GM18873 (cell line): Measurements from ENCODE around the gene MYRF.

Experiments
- ATAC-seq: cut with Tn5 transposase; IDR thresholded peaks from one replicate; pipeline ENCODE4 v1.9.1; 2021; ENCODE audit warnings: mild to moderate bottlenecking, moderate library complexity, moderate number of reproducible peaks; ENCODE audit not compliant: unreplicated experiment, low FRiP score

The MYRF gene

DNA sequence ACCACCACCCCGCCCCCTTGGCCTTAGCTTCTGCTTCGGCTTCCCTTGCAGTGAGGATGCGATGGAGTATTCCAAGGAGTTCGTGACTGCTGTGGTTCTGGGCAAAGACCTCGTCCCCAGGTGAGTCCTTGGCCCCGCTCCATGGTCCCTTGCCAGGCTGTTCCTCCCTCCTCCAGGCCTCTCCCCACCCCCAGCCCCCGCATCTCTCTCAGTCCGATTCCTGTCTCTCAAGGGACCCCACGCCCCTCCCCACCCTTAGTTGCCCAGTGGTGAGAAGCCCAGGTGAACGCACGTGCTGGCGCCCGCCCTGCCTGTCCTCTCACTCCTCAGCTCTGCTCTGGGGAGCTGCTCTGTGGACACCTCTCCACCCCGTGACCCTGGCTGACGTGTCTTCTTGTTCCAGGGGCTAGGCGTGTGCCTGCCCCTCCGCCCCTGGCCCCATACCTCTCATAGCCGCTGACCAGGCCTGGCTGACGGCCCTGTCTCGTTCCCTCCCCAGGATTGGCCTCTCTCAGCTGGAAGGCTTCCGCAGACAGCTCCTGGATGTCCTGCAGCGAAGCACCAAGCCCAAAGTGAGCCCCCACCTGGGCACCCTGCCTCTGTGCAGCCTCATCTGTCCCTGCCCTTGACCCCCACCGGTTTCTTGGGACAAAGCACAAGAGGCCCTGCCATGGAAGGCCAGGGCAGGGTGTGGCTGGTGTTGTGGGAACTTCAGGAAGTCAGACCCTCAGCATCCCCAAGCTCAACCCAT lies 14.6 kb upstream of the MYRF start:
- ATAC-seq = no peak

DNA sequence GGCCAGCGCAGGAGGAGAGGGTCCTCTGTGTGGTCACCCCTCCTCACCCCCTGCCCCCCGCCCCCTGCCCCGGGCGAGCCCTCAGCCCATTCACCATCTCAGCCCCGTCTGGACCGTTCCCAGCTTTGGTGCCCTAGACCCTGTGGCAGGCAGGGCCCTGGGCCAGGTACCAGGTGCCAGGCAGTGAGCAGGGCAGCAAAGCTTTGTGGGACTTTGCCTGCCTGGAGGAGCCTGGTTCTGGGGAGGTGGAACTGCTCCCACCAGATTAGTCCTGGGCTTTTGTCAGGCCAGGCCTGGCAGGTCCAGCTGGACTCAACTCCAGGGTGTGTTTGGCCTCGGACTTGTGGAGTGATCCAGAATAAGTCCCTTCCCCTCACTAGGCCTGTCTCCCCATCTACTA lies 13.7 kb upstream of the MYRF start:
- ATAC-seq = no peak

DNA sequence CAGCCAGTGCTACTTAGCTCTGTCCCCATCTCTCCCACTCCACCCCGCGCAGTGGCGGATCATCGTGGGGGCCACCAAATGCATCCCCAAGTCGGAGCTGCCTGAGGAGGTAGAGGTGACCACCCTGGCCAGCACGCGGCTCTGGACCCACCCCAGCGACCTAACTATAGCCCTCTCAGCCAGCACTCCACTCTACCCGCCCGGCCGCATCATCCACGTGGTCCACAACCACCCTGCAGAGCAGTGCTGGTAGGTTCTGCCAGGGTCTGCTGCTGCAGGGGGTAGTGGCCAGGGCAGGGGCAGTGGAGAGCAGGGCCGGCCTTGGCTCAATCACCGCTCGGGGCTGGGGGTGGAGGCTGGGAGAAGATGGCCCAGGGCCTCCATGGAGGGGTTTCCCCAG lies 13.0 kb upstream of the MYRF start:
- ATAC-seq = no peak

DNA sequence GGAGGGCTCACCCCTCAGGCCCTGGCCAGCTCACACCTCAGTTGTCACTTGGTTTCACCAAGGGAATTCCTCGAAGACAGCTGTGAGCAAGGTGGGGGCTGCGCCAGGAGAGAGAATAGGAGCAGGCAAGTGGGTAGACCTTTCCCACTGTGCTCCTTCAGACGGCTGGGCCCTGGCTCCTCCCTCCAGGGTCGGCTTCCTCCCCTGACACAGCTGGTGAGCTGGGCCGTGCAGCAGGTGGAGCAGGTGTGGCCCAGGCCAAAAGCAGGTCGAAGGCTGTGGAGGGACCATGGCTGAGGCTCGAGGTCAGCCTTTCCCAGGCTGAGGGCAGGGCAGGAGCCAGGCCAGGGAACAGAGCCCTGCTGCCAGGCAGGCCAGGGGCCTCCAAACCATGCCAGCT lies 12.5 kb upstream of the MYRF start:
- ATAC-seq = no peak

DNA sequence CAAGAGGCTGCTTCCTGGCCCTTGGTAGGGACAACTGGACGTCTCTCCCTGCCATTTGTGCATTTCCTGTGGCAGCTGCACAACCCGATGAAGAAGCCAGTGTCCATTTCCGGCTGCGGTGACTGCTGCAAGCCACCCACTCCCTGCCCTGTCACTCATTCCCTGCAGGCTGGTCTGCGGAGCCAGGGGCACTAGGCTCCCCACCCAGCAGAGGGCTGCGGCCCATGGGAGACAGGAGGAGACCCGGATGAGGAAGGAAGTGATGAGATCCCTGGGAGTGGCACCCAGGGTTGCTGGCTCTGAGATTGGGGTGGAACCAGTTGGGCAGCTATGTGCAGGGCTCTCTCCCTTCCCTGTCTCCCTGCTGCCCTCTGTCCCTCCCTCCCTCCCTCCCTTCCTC lies 10.0 kb upstream of the MYRF start:
- ATAC-seq = no peak

DNA sequence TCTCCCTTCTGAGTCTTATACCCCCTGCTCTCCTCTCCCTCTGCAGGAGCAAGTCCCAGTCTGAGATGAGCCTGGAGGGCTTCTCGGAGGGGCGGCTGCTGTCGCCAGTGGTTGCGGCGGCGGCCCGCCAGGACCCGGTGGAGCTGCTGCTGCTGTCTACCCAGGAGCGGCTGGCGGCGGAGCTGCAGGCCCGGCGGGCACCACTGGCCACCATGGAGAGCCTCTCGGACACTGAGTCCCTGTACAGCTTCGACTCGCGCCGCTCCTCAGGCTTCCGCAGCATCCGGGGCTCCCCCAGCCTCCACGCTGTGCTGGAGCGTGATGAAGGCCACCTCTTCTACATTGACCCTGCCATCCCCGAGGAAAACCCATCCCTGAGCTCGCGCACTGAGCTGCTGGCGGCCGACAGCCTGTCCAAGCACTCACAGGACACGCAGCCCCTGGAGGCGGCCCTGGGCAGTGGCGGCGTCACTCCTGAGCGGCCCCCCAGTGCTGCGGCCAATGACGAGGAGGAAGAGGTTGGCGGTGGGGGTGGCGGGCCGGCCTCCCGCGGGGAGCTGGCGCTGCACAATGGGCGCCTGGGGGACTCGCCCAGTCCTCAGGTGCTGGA lies 8.8 kb upstream of the MYRF start:
- ATAC-seq = no peak

DNA sequence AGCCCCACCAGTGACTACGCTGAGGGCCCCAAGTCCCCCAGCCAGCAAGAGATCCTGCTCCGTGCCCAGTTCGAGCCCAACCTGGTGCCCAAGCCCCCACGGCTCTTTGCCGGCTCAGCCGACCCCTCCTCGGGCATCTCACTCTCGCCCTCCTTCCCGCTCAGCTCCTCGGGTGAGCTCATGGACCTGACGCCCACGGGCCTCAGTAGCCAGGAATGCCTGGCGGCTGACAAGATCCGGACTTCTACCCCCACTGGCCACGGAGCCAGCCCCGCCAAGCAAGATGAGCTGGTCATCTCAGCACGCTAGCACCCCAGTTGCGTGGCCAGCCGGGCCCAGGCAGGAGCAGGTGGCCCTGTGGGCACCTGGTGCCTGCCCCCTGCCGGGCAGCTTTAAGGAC lies 8.3 kb upstream of the MYRF start:
- no peak for ATAC-seq

DNA sequence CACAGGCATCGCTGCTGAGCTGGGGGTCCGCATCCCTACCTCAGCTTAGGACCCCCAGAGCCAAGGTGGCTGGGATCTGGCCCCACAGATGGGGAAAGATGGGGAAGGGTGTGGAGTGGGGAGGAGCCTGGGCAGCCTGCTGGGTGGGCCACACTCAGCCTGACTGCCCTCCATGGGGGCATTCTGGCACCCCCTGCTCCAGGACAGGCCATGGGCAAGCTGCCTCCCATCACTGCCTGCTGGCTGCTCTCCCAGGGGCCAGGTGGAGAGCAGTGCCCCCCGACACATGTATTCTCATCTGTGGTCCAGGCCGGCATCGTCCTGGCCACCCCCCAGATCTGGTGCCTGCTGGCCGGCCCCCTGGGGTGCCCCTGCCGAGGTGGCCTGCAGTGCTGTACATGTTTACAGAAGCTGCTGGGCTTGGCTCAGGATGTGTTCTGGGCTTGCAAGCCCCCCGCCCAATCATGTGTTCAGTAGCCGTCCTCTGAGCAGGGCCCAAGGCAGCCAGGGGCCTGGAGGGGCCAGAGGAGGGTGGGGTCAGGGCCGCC lies 7.8 kb upstream of the MYRF start:
- ATAC-seq = no peak

DNA sequence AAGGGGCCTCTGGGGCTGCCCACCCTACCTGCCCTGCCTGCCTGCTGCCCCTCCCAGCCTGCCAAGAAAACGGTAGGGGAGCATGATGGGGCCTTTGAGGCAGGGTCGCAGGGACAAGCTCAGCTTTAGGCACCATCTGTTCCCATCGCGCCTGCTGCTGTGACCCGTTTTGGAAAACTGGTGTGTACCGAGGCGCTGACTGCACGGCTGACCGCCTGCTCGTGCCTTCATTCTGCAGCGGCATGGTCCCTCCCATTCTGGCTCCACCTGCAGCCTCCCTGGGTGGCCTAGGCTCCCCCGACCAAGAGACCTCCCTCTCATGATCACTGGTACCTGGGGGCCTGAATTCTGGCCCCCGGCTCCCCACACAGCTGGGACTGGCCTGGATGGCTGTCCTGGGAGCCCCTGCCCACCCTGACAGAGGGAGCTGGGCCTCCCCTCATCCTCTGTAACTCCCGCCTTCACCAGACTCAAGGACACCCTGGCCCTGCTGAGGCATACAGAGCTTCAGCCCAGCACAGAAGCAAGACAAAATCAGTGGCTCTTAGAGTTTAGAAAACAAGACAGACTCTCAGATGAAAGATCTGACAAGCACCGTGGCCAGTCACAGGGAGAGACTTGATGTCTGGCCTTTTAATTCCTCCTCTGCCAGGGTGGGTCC lies 6.5 kb upstream of the MYRF start:
- no peak for ATAC-seq

DNA sequence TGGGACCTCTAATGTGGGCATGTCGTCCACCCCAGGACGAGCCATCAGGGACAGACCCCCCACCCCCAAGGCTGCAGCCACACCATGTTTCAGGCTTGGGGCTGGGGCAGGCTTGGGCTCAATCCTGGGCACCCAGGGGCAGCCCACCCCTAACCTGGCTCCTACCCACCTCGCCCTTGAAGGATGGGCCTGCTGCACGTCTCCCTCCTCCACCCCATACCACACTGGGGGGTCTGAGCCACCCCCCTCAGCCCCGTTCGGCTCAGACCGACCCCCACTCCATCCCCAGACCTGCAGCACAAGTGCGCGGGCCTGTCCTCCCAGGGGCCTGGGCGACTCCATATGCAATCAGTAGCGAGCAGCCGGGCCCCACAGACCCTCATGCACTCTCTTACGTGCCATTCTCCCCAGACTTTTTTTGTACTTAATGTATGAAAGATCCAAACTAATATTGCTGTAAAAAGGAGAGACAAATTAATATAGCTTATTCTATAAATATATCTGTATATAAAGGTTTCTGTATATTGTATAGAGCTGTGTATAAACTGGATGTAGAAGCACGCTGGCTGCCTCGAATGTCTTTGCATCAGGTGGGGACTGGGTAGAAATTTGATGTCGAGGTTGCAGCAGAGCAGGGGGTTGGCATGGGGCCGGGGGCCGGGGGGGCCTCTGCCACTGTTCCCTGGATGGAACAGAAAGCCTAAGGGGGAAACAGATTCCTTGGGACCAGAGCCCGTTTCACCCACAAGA lies 5.8 kb upstream of the MYRF start:
- no peak for ATAC-seq

DNA sequence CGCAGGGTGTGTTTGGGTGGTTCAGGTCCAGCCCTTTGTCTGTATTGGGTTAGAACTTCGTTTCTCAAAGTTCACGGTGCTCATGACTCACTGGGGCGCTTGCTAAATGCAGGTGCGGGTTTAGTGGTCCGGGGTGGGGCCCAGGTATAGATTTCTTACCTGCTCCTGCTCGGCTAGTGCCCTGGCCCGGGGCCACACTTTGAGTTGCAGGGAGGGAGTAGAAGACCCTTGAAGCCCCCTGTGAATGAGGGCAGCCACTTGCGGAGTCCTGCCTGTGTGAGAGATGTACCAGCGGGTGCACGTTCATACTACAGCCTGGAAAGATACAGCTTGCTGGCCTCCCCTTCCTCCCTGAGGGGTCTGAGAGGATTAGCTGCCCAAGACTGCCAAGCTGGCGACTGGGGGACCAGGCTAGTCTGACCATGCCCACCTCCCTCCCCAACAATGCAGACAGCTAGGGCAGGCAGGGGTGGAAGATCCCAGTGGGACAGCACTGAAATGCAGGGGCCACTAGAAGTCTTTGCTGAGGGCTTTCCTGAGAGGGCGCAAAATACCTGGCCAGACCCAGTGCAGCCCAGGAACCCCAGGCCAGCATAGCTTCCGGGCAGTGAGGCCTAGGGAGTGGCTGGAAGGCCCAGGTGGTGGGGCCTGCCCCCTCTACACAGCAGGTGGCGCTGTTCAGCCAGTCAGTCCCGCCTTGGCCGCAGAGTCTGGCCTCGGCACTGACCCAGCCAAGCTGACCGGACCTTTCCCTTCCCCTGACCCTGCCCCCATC lies 5.1 kb upstream of the MYRF start:
- no peak for ATAC-seq

DNA sequence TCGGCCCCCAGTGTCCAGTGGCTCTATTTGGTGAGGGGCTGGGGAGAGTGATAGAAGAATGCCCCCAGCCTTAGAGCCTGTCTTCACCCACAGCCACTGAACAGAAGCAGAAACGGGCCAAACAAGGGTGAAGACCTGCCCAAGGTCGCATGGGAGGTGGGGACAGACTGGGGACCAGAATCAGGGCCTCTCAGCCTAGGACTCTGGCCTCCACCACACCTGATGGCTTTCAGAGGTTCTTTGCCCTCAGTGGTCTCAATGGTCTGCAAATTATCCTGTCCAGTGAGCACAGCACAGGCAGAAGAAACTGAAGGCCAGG lies 4.5 kb upstream of the MYRF start:
- ATAC-seq = no peak

DNA sequence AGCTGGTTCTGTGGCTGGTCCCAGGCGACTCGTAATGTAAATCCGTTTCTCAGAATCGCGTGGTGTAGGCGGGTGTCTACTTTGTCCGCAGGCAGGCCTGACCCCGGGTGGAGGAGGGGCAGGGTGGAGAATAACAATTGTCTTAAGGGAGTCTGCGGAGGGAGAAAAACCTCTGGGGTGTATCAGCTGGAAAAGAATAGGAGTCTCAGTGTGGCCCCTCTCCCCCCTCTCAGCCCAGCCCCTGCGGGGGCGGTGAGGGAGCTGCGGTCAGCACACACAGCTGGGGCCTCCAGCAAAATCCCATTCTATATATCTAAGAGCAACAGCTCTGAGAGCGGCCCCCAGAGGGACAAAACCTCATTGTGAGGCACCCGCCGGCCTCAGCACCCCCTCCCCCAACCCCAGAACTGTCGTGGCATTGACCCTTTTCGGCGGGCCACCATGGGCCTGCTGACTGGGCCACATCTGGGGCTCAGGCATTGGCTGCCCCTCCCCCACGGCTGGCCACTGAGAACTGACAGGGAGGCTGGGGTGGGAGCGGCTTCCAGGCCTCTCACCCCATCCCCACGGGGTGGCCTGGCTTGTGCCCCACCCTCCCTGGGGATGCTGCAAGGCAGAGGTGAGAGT lies 2.7 kb upstream of the MYRF start:
- ATAC-seq = no peak

DNA sequence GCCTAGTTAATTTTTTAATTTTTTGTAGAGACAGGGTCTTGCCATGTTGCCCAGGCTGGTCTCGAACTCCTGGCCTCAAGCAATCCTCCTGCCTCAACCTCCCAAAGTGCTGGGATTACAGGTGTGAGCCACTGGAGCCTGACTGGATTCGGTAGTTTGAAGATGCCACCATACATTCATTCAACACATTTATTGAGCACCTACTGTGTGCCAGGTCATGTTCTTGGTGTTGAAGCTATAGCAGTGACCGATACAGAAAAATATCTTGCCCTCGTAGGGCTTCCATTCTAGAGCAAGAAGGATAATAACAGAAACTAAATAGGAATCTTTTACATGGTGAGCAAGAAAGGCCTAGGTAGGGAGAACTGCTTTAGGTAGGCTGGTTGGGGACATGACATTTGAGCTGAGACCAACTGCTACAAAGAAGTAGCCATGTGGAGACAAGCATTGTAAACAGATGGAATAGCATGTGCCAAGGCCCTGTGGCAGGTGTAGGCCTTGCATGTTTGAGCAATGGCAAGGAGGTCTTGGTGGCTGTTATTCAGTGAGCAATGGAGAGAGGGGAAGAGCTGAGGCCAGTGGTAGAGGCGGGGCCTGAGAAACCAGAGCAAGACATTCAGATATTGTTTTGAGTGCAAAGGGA lies 1.7 kb upstream of the MYRF start:
- no peak for ATAC-seq

DNA sequence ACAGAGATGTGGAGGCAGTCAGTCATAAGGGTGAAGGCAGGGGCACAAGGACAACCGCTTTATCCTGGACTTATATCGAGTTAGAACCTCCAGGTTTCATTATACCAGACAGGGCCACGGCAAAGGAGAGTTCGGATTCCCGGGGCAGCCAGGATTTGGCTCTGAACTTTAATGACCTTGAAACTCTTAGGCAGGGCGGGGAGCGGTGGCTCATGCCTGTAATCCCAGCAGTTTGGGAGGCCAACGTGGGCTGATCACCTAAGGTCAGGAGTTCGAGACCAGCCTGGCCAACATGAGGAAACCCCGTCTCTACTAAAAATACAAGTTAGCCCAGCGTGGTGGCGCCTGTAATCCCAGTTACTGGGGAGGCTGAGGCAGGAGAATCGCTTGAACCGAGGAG lies 1.1 kb upstream of the MYRF start:
- ATAC-seq = no peak

DNA sequence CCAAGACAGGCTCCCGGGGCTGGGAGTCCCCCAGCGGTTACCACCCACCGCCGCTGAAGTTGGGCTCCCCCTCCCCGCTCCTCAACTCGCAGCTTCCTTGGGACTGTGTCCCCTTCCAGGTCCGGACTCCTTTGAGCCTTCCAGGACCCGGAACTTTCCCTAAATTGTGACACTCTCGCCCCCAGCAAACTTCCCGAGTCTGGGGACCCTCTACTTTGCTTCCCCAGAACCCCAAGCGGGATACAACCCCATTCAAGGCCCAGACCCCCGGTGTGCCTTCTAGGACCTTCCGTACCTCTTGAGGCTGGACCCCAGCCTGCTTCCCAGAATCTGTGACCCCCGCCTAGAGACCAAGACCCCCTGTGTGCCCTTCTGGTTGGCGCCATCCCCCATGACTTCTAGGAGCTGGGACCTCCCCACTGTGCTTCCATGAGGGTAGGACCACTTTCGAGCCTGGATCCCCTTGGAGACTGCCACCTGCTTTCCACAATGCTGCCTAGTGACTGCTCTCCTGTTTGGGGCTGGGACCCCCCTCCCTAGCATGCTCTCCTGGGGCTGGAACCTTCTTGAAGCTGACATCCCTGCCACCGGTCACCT lies 587 bp downstream of the MYRF start:
- ATAC-seq = no peak

DNA sequence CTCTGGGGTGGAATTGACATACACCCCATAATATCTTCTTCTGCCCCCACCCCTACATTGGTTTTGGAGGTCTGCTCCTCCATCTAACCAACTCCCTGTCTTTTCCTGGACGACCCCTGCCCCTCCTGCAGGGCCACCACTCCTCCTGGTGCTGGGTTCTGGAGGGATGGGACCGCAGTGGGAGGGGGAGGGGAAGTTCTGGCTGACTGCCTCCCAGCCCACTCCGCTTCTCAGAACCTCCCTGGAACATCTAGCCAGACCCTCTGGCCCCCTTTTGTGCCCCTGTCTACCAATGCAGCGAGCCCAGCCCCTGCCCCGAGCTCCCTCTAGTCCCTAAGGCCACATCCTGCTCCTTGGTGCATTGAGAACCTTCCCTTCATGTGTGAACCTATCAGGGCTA lies 1.2 kb downstream of the MYRF start:
- ATAC-seq = no peak

DNA sequence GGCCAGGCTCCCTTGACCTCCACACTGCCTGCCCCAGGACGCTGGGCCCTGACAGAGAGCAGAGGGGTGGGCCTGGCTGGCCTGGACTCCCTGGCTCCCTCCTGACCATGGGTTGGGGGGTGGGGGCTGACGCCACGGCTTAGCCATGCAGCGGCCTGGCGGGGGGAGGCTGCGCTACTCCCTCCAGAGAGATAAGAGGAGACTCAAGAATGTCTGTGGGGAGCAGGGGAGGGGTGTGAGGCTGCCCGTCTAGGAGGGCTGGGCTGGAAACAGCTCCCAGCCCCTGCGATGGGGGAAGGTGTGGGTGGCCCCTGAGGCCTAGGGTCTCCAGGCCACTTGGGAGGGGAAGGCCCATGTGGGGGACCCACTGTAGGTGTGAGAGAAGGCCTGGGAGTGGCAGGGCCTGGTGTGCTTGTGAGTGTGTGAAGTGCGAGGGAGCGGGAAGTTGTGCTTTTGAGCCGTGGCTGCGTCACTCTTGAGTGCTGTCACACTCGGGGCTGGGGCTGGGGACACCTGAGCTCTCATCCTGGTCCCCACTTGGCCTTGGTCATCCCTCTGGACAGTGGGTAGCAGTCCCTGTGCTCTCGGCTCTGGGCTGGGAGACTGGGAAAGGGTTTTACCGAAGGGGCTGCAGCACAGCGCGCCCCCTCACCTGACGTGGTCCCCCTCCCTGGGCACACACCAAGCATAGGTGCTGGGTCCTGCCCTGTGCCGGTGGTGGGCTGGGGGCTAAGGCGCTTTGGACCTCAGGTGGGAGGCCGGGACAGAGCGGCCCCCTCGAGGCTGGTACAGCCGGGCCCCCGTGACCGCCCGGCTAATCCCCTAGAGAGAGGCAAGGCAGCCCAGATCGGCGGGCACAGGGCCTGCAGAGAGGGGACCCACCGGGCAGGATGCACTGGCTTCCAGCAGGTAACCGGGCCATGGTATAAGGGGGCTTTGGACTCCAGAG lies 2.4 kb downstream of the MYRF start:
- ATAC-seq = no peak
